ENCODE data around the gene RTP5. TPM values are rescaled to one million over a fixed set of nuclear protein-coding genes. Genes with fewer than 3 reads are reported as not detected.

RTP5 gene
- total RNA-seq, 1 donor from 2014 or later: 0.07 TPM

DNA sequence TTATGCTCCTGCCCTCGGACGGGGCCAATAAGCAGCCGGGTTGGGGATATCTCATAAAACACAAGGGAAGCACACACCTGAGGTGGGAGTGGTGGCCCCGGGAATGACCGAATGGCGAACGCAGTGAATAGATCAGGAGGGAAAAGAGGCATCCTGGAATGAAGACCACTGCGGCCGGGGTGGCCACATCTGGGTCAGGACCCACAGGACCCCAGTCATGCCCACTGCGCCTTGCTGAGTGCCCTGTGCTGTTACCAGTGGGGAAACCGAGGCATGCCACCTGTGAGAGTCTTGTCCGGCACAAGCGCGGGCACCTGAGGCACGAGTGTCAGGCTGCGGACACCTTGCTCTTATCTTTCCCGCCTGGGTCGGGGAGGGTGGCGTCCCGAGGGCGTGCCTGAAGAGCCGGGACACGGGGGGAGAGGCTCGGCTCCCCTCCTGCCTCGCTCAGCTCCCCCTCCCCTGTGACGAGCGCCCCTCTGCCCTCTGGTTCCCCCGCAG is 12.4 kb upstream of the RTP5 start:
- intact Hi-C loops (cut with micrococcal nuclease): no loop called here

- intact Hi-C loops (cut with micrococcal nuclease): loop anchor here (2.0 kb wide), 1 partner anchor 13 kb away; no protein-coding TSS in a partner anchor
Observed at GRCh38 chr2:241857572-241858121, 11.9 kb upstream of the RTP5 start.

- intact Hi-C loops (cut with micrococcal nuclease): loop anchor here (2.0 kb wide), 1 partner anchor 14 kb away; no protein-coding TSS in a partner anchor
Observed at GRCh38 chr2:241858206-241859016, 11.1 kb upstream of the RTP5 start, which contains the start of gene PDCD1. TSS of gene PDCD1 (minus strand) at chr2:241858894. CDS start at chr2:241858838, 56 bp downstream.

DNA sequence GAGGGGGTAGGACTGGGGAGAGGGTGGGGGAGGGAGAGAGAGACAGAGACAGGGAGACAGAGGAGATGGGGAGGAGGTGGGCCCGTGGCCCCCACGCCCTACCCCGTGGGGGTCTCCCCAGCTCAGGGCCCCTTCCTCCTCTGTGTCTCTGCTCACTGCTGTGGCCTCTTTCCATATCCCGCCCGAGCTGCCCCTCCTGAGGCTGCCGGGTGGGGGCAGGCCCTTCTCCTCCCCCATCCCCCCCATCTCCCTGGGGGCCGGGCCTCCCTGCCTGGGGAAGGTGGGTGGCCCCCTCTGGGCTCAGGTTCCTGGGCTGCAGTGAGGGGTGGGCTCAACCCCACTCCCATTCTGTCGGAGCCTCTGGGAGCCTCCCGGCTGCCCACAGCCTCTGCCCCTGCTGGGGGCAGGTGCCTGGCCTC is 10.5 kb upstream of the RTP5 start:
- intact Hi-C loops (cut with micrococcal nuclease): loop anchor here (2.0 kb wide), 1 partner anchor 14 kb away; no protein-coding TSS in a partner anchor

DNA sequence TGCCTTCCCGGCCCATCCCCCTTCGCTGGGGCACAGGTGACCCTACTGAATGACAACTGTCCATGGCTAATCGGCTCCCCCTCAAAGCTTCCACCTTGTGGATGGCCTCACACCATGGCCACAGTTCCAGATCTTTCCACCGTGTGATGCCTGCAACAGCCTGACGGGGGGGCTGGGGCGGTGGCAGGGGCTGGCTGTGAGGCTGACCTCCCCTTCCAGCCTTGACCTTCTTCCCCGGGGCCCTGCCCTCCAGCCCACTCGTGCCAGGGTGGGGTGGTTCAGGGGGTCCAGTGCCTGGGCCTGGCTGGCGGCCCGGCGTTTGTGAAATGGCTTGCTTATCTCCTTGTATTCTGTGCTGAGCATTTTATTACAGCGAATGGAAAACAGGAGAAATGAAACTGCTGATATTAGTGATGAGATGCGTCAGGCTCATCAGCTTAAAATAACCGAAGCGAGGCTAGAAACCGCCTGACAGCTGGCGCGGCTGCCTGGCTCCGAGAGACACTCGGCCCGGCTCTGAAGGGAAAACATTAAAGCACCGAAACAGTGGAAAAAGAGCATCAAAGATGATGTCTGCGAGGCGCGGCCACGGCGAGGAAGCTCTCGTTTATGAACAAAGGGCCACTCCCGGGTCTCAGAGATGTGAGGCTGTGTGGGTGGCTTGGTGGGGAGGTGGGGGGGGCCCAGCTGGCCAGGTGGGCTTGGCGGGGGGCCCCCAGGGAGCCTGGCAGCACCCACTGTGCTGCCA is 9.9 kb upstream of the RTP5 start:
- intact Hi-C loops (cut with micrococcal nuclease): loop anchor here (2.0 kb wide), 1 partner anchor 15 kb away; no protein-coding TSS in a partner anchor

- intact Hi-C loops (cut with micrococcal nuclease): no loop called here
Observed at GRCh38 chr2:241860184-241861078, 9.1 kb upstream of the RTP5 start.

DNA sequence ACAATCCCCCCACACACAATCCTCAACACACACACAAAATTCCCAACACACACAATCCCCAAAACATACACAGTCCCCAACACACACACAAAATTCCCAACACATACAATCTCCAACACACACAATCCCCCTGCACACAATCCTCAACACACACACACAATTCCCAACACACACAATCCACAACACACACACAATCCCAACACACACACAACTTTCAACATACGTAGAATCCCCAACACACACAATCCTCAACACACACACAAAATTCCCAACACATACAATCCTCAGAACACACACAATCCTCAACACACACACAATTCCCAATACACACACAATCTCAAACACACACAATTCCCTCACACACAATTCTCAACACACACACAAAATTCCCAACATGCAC is 8.3 kb upstream of the RTP5 start:
- intact Hi-C loops (cut with micrococcal nuclease): no loop called here

DNA sequence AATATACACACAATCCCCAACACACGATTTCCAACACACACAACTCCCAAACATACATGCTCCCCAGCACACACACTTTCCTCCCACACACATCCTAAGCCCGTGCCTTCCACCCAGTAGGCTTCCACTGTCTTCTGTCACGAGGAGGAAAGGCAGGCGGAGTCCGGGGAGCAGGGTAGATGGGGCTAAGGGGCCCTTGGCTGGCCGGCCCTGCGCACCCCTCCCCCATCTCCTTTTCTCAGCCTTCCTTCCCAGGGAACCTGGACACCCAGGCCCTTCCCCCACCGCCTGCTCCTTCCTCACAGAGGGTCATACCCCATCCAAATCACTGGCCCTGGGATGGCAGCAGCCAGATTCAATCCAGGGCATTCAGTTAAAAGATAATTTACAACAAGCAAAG is 7.4 kb upstream of the RTP5 start:
- intact Hi-C loops (cut with micrococcal nuclease): no loop called here

DNA sequence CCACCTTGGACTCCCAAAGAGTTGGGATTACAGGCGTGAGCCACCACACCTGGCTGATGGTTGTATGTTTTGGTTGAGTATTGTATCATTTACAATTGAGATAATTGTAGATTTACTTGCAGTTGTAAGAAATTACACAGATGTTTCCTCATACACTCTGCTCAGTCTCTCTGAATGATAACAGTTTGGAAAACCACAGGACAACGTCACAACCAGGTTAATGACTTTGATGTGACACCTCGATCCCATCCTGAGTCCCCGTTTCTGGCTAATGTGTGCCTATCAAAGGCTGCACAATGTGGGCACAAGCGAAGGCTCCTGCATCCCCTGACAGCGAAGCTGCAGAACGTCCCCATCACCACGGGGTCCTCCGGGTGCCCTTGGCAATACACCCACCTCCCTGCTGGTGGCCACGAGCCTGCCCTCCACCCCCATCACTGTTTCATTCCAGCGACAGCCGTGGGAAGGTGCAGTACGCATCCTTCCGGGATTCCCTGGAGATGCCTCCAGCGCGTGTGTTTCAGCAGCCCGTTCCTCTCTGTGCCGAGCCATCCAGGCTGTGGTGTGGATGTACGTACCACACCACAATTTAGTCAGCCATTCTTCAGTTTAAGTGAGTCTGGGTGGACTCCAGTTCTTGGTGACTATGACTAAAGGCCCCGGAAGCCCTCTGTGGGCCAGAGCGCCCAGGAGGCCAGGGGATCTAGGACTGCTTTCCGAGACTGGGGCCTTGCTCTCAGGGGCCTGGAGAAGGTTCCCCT is 6.6 kb upstream of the RTP5 start:
- intact Hi-C loops (cut with micrococcal nuclease): loop anchor here (1.0 kb wide), 1 partner anchor 19 kb away; no protein-coding TSS in a partner anchor

- intact Hi-C loops (cut with micrococcal nuclease): loop anchor here (1.0 kb wide), 1 partner anchor 19 kb away; no protein-coding TSS in a partner anchor
Observed at GRCh38 chr2:241863536-241863954, 6.0 kb upstream of the RTP5 start.

- intact Hi-C loops (cut with micrococcal nuclease): no loop called here
Observed at GRCh38 chr2:241864168-241864849, 5.2 kb upstream of the RTP5 start.

DNA sequence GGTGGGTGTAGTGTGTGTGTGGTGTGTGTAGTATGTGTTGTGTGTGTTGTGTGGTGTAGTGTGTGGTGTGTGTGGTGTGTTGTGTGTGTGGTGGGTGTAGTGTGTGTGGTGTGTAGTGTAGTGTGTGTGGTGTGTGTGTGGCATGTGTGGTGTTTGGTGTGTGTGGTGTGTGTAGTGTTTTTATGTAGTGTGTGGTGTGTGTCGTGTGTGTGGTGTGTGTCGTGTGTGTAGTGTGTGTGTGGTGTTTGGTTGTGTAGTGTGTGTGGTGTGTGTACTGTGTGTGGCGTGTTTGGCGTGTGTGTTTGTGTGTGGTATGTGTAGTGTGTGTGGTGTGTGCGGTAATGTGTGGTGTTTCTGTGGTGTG is 4.7 kb upstream of the RTP5 start:
- intact Hi-C loops (cut with micrococcal nuclease): no loop called here

DNA sequence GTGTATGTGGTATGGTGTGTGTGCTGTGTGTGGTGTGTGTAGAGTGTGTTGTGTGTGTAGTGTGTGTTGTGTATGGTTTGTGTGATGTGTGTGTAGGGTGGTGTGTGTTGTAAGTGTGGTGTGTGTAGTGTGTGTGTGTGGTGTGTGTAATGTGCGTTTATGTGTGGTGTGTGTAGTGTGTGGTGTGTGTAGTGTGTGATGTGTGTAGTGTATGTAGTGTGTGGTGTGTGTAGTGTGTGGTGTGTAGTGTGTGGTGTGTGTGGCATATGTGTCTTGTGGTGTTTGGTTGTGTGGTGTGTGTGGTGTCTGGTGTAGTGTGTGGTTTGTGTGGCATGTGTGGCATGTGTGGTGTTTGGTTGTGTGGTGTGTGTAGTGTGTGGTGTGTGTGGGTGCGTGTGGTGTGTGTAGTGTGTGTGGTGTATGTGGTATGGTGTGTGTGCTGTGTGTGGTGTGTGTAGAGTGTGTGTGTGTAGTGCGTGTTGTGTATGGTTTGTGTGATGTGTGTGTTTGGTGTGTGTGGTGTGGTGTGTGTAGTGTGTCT is 4.0 kb upstream of the RTP5 start:
- intact Hi-C loops (cut with micrococcal nuclease): no loop called here

DNA sequence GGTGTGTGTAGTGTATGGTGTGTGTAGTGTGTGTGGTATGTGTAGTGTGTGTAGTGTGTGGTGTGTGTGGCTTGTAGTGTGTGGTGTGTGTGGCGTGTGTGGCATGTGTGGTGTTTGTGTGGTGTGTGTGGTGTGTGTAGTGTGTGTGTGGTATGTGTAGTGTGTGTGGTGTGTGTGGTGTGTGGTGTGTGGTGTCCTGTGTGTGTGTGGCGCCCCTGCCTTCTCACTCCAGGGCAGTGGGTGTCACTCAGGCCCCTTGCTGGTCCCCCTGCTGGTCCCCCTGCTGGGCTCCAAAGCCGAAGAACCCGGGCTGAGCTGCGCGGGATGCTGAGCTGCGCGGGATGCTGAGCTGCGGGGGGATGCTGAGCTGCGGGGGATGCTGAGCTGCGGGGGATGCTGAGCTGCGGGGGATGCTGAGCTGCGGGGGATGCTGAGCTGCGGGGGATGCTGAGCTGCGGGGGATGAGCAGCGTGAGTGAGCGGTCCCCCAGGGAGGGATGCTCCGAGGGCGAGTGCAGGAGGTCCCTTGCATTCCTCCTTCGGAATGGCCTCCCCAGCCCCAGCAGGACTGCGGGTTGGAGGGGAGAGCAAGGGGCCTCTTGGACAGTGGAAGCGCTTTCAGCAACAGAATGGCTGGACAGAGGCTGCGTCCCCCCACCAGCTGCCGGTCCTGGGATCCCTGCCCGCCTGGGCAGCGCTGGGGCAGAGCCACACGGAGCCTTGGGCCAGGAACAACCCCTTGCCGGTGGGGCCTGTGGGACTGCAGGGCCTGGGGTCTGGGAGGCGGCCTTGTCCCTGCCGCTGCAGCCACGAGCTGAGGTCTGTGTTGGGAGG is 3.4 kb upstream of the RTP5 start:
- intact Hi-C loops (cut with micrococcal nuclease): no loop called here

DNA sequence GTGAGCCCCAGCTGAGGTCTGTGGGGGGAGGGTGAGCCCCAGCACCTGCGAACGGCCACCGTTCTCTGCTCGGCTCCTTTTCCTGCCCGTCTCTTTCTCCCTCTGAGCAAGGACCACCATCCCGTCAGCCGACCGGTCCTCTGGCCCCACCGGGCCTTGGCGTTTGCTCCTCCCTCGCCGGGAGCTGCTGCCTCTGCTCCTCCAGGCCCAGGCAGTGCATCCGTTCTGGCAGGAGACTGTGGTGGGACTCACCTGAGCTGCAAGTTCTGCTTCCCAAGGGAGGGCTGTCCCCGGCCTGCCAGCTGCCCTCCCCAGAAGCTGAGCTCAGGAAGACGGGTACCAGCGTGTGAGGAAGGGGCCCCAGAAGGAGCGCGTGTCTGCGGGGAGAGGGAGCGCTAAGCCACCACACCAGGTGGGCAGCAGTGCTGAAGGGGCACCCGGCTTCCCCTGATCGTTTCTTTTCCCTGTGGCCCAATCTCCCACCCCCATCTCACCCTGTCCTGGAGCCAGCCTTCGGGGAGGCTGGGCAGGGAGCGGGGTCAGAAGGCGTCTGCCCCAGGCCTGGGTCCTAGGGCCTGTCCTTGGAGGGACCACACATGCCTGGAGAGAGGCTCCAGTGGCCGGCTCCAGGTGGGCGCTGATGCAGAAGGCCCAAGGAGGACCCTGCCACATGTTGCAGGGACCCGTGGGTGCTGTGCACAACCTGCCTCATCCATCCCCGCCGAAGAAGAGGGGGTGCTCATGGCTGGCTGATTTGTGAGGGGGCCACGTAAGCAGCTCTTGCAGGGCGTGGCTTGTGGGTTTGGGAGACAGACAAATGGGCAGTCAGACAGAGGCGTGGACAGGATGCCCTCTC is 2.5 kb upstream of the RTP5 start:
- intact Hi-C loops (cut with micrococcal nuclease): no loop called here

GRCh38 chr2:241867776-241868420 is 1.6 kb upstream of the RTP5 start:
- intact Hi-C loops (cut with micrococcal nuclease): no loop called here

GRCh38 chr2:241868661-241869081 is 858 bp upstream of the RTP5 start:
- intact Hi-C loops (cut with micrococcal nuclease): no loop called here

Measured in T-helper 2 cell treated with Interferon-gamma antibody and Interleukin-4, amounts not matched to agents 100 ng/mL and 5 ng/mL, for 36 hours (primary cell).